GM18508 (cell line): Measurements from ENCODE around the gene TIMM22.
"Not testable (repeated sequence)": the region's sequence is repeated elsewhere in the genome, so short reads cannot be mapped to it uniquely, and the experiment has no call there.

Source experiments
- ATAC-seq: cut with Tn5 transposase; IDR thresholded peaks from one replicate; pipeline ENCODE4 v1.9.1; 2021; ENCODE audit warnings: moderate number of reproducible peaks; ENCODE audit not compliant: insufficient read depth, unreplicated experiment

The TIMM22 gene

GRCh38 chr17:1036171-1036844 is 39.4 kb downstream of the TIMM22 start:
- ATAC-seq = no peak

GRCh38 chr17:1036845-1037237 is 39.9 kb downstream of the TIMM22 start:
- ATAC-seq = no peak

DNA sequence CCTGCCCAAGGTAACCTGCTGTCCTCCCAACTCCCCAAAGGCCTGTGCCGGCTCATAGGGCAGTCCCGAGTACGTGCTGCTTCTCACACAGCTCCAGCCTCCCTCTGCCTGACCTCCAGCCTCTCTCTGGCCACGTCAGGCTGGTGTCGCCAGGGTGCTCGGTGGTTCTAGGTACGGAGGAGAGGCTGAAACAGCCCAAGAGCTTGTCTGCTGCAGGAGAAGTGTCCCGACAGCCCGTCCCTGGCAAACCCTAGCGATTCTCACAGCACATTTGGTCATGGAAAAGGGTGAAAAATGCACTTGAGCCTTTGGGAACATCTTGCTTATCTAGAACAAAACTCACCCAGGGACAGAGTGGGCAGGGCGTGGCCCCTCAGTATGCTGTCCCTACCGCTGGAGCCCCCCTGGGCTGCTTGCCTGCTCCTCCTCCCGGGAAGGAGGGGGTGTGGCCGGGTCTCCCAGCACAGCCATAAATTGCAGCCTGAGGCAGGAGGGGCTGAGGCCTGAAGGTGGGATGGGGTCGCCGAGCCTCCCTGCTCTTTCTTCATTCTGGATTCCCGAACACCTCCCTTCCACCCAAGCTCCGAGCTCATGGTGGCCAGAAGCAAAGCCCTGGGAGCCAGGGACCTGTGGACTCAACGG is 40.4 kb downstream of the TIMM22 start:
- no peak for ATAC-seq

- no peak for ATAC-seq
Measured at GRCh38 chr17:1038459-1039122, 41.7 kb downstream of the TIMM22 start.

DNA sequence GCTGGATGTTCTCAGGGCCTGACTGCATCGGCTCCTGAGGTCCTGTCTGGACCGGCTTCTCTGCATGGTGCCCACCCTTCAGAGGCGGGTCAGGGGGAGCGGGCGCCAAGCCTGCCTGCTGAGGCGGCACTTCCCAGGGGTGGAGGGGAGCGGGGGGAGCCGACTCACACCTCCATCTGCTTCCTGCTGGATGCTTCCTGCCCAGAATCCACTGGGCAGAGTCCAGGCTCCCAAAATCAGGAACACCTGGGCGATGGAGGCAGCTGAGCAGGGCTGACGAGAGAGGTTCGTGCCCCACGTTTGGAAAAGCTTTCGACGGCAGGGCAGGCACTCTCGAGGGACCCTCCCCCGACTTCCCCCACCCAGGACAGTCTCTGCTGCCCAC is 42.2 kb downstream of the TIMM22 start:
- ATAC-seq = no peak

DNA sequence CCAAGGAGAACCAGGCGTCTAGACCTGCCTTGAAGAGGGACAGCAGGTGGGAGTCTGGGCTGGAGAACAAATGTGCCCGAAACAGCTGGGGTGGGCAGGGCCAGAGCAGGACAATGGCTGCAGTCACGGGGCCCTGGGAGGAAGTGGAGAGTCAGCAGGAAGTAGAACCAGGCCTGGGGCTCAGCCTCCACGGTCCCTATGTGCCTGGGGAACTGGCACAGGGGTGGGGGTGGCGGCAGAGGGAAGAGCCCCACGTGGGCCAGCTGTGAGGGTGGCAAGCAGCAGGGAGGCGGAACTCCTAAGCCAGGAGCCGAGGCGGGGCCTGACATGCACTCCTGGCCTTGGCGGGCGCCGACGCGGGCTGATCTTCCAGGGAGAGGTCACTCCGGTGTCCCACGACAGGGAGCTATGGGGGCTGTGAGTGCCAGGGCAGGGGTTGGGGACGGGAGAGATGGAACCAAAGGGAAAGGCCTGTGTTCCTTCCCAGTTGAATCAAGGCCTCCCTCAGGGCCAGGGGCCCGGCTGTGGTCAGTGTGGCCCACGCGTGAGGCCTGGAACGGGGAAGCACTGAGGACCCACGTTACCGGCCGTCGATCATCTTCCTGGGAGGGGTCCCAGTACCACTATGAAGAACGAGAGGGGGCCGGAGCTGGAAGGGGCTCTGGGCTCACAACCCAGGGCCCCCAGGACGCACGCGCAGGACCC is 42.7 kb downstream of the TIMM22 start:
- no peak for ATAC-seq

- ATAC-seq = no peak
Measured at GRCh38 chr17:1040216-1040600, 43.3 kb downstream of the TIMM22 start.

- no peak for ATAC-seq
Measured at GRCh38 chr17:1041746-1042145, 44.8 kb downstream of the TIMM22 start.

GRCh38 chr17:1042486-1042885 is 45.6 kb downstream of the TIMM22 start:
- no peak for ATAC-seq

DNA sequence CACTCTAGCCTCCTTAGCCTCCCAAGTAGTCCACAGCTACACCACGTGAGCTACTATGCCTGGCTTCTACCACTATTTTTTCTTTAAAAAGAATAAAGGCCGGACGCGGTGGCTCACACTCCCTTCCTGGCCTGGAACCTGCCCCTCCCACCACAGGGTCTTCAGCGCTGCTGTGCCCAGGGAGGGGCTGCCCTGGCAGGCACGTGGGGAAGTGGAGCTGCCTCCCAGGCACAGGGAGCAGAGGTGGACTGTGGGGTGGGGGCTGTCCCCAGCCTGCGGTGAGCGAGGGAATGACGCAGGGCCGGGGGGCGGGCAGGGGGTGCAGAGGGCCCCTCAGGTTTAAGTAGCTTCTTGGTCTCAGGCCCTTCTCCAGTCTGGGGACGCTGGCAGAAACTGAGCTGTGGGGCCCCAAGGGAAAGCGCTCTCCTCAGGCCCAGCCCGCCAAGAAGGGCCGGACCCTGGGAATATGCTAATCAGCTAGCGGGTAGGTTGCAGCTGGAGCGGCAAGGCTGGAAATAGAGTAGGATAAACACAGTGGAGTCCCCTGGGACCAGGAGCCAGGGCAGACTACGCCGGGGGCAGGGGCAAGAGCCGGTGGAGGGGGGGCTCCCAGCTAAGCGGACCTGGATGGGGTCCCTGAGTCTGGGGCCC is 46.8 kb downstream of the TIMM22 start:
- ATAC-seq = no peak

- ATAC-seq = not testable (repeated sequence)
Measured at GRCh38 chr17:1044387-1045009, 47.6 kb downstream of the TIMM22 start.

- no peak for ATAC-seq
Measured at GRCh38 chr17:1045456-1045855, 48.5 kb downstream of the TIMM22 start.

- ATAC-seq = no peak
Measured at GRCh38 chr17:1047177-1047878, 50.4 kb downstream of the TIMM22 start.

- ATAC-seq = no peak
Measured at GRCh38 chr17:1047879-1048470, 51.0 kb downstream of the TIMM22 start.

DNA sequence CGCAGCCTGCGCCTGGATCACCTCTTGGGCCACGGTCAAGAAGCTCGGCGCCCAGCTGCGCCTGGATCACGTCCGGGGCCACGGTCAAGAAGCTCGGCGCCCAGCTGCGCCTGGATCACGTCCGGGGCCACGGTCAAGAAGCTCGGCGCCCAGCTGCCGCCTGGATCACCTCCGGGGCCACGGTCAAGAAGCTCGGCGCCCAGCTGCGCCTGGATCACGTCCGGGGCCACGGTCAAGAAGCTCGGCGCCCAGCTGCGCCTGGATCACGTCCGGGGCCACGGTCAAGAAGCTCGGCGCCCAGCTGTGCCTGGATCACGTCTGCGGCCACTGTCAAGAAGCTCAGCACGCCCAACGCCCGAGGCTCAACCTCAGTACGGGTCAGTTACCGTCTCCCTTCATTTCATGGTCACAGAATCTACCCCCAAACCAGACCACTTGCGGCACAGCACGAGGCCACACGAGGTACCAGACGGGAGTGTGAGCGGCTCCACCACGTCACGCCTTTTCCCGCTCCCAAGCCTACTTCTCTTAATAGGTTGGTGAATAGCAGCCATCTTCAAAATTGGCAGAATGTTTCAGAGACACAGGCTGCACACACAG is 51.7 kb downstream of the TIMM22 start:
- ATAC-seq = not testable (repeated sequence)

DNA sequence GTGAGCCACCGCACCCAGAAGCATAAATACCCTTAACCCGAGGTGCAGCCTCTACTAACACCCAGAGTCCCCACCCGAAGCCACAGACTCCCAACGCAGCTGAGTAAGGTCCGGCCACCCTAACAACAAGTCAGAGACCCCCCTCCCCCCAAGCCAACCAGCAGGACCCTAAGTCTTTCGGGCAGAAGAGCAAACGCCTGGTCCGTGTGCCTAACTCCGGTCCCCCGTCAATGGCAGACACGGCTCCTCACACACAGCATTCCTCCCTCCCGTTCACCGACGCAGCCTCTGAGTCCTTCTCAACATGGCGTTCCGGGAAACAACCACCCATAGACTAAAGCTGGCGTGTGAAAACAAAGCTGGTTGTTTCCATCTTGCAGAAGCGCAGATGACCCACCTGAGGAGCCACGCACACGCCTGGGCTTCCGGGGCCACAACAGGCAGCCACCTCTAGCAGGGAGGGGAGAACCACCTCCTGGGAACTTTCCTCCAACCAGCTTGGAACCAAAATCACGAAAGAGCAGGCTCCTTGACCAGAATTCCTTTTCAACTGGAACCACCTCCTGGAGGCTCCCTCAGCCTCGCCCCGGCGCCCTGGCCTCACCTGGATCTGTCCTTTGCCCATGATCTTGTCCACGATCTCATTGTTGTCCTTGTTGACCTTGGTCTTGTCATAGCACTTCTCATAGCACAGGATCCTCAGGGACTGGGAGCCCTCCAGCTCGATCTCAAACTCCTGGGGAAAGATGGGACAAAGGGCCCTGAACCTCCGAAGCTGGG is 52.7 kb downstream of the TIMM22 start:
- ATAC-seq = no peak

DNA sequence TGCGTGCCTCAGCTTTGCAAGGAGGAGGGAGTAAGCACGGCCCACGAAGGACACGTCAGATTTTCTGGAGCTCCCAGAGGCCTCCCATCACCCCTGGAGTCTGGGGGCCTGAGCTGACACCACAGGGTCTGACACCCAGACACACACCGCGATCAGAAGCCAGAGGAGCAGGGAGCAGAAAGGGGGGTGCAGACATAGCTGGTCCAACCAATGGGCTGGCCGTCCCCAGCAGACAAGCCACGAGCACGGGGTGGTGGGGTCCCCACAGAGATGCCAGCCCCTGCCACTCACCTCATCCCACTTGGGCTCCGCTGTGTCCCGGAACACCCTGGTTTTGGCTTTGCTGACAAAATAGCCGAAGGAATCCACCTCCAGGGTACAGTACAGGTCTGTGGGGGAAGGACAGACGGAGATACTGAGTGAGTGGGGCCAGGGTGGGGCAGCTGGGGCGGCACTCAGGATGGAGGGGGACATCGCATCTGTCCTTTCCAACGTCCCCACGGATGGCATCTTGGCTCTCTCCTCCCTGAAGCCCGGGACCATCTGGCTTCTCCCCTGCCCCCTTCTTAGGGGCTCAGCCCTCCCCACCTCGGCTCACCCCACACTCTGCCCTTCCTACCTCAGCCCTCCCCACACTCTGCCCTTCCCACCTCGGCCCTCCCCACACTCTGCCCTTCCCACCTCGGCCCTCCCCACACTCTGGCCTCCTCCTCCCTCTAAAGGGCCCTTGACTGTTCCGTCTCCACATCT is 53.5 kb downstream of the TIMM22 start:
- no peak for ATAC-seq
